HAP-1 (cell line): ENCODE data around the gene EDARADD.

Experiments used
- DNase-seq, 2 experiments: peaks; one replicate each; pipeline ENCODE4 v3.0.0-alpha.2; 2016 to 2020; ENCODE audit warnings: low spot score in 2 of 2
- H3K27me3 ChIP-seq: fragments of 250-450 bp; sonication (Bioruptor Pico); 2 replicates; pipeline ENCODE4 v1.5.1; 2020; ENCODE audit warnings: low read depth, mild to moderate bottlenecking, moderate library complexity
- H3K36me3 ChIP-seq: fragments of 250-450 bp; sonication (Bioruptor Pico); replicated peaks from 2 replicates; pipeline ENCODE4 v1.5.1; 2020; ENCODE audit warnings: mild to moderate bottlenecking
- H3K4me1 ChIP-seq: fragments of 250-450 bp; sonication (Bioruptor Pico); 2 replicates; pipeline ENCODE4 v1.5.1; 2020; ENCODE audit warnings: mild to moderate bottlenecking
- H3K4me3 ChIP-seq: fragments of 250-450 bp; sonication (Bioruptor Pico); 2 replicates; pipeline ENCODE4 v1.5.1; 2020; ENCODE audit warnings: mild to moderate bottlenecking, moderate library complexity
- H3K9me3 ChIP-seq: fragments of 250-450 bp; sonication (Bioruptor Pico); 2 replicates; pipeline ENCODE4 v1.5.1; 2020; ENCODE audit warnings: mild to moderate bottlenecking, moderate library complexity
- in situ Hi-C: fragments of 300-500 bp; cut with MboI; formaldehyde crosslinking; loops from 3 replicates; pipeline ENCODE4 v1.14.3; 2020; ENCODE audit warnings: low sequenced_read_pairs, inconsistent platforms, mixed read lengths

Gene EDARADD

GRCh38 chr1:236530959-236531358, 136.9 kb downstream of the EDARADD start:
- no peaks in the 10 kb centered on the region for H3K9me3 ChIP-seq
- H3K36me3 ChIP-seq, result no peaks in the 10 kb centered on the region; the same call in 1 of the 2 replicates
- H3K4me1 ChIP-seq, result no peaks in the 10 kb centered on the region
- H3K4me3 ChIP-seq, result no peak overlapping the region
- no peaks in the 10 kb centered on the region for H3K27me3 ChIP-seq
- in situ Hi-C loops, result loop anchor here (10.0 kb wide), 1 partner anchor 426 kb away; no protein-coding TSS in a partner anchor
- no peak for DNase-seq

- Histone ChIP-seq H3K27me3 (no peaks in the 10 kb centered on the region), H3K9me3 (no peaks in the 10 kb centered on the region), H3K4me3 (no peak overlapping the region), H3K36me3 (no peaks in the 10 kb centered on the region), H3K4me1 (no peaks in the 10 kb centered on the region)
- in situ Hi-C loops, result loop anchor here (10.0 kb wide), 1 partner anchor 428 kb away; no protein-coding TSS in a partner anchor
- DNase-seq, result no peak
These were observed 138.8 kb downstream of the EDARADD start for GRCh38 chr1:236532850-236533249.

GRCh38 chr1:236534151-236534651, 140.1 kb downstream of the EDARADD start:
- no peaks in the 10 kb centered on the region for H3K4me1 ChIP-seq
- in situ Hi-C loops, result loop anchor here (10.0 kb wide), 1 partner anchor 429 kb away; no protein-coding TSS in a partner anchor
- no peak overlapping the region for H3K4me3 ChIP-seq
- DNase-seq, result no peak
- no peaks in the 10 kb centered on the region for H3K36me3 ChIP-seq
- no peaks in the 10 kb centered on the region for H3K9me3 ChIP-seq
- no peaks in the 10 kb centered on the region for H3K27me3 ChIP-seq
